GM21526 (cell line): ENCODE data around the gene FAIM2.

Source experiments
- ATAC-seq: cut with Tn5 transposase; IDR thresholded peaks from one replicate; pipeline ENCODE4 v1.9.1; 2021; ENCODE audit warnings: moderate library complexity; ENCODE audit not compliant: unreplicated experiment, low FRiP score

Gene FAIM2

GRCh38 chr12:49828133-49829091, 75.3 kb downstream of the FAIM2 start, which contains the start of gene NCKAP5L:
Gene NCKAP5L, minus strand, starts transcription at chr12:49828413. Its CDS starts 24,369 bp downstream, at chr12:49804044.
- peak; percentile 76 for ATAC-seq

GRCh38 chr12:49827401-49828099, 76.2 kb downstream of the FAIM2 start:
- peak; percentile 14 for ATAC-seq

GRCh38 chr12:49827051-49827400, 76.7 kb downstream of the FAIM2 start:
- no peak for ATAC-seq

GRCh38 chr12:49825971-49826421, 77.7 kb downstream of the FAIM2 start:
- ATAC-seq = no peak

- no peak for ATAC-seq
These were observed 78.2 kb downstream of the FAIM2 start for GRCh38 chr12:49825360-49825970.

GRCh38 chr12:49824895-49825294, 78.8 kb downstream of the FAIM2 start:
- no peak for ATAC-seq

- ATAC-seq = no peak
These were observed 79.3 kb downstream of the FAIM2 start for GRCh38 chr12:49824416-49824815.

- ATAC-seq = no peak
These were observed 79.7 kb downstream of the FAIM2 start for GRCh38 chr12:49823951-49824350.

- no peak for ATAC-seq
These were observed 80.3 kb downstream of the FAIM2 start for GRCh38 chr12:49823350-49823749.

- ATAC-seq = no peak
These were observed 82.1 kb downstream of the FAIM2 start for GRCh38 chr12:49821373-49822287.

GRCh38 chr12:49819786-49820185, 83.9 kb downstream of the FAIM2 start:
- ATAC-seq = no peak

- ATAC-seq = no peak
These were observed 85.3 kb downstream of the FAIM2 start for GRCh38 chr12:49818241-49818895.
